K562 (cell line): ENCODE data around the gene LRP10. TPM values are rescaled to one million over a fixed set of nuclear protein-coding genes. Genes with fewer than 3 reads are reported as not detected.

ENCODE experiments used
- ATAC-seq: fragments of 200-7000 bp; cut with Tn5 transposase; 3 replicates; pipeline ENCODE4 v1.9.1; 2020; ENCODE audit warnings: moderate library complexity
- BruUV-seq: library from RNA; stranded (reverse); fragments of 400-500 nt; replicated peaks from 2 replicates; lab custom pipeline; 2021; lab: Mats Ljungman, UMichigan
- CTCF ChIA-PET: fragments of 300-600 bp; formaldehyde crosslinking; extraction: SDS; loops from one replicate; lab custom pipeline; 2021; ENCODE audit warnings: low intra/inter-chr PET ratio; lab: Yijun Ruan, JAX
- POLR2A ChIA-PET: fragments of 300-600, 350-650 bp; sonication (Branson Sonifier 250); formaldehyde crosslinking; extraction: SDS; loops from one replicate; lab custom pipeline; 2021; ENCODE audit warnings: antibody characterized with exemption, inconsistent platforms; lab: Yijun Ruan, JAX
- DNase-seq, 4 experiments: peaks; one replicate each; pipeline versions ENCODE4 v3.0.0 to v3.0.0-alpha.2; 2011 to 2018; ENCODE audit warnings: low spot score in 3 of 4, mixed read lengths in 3 of 4; ENCODE audit errors: extremely low read depth in 1 of 4
- FAIRE-seq: peaks from 2 replicates; lab custom pipeline; 2011; peaks lifted over from hg19 to GRCh38; lab: Jason Lieb, UNC
- H2AFZ ChIP-seq: 2 replicates; pipeline ENCODE4 v1.6.0; 2011; ENCODE audit warnings: low read depth, low read length, control low read depth, inconsistent platforms
- H3K27ac ChIP-seq: fragments of 200-600 bp; 3 replicates; pipeline ENCODE4 v1.8.0; 2011; ENCODE audit warnings: low read depth, mild to moderate bottlenecking, control low read depth, inconsistent platforms, low read length, moderate library complexity, mixed read lengths; ENCODE audit errors: extremely low read depth
- H3K27me3 ChIP-seq, 2 experiments: fragments of 300-600 bp in 1 of 2; 2 replicates in 1 of 2; 3 replicates in 1 of 2; pipeline versions ENCODE4 v1.6.0 to v1.8.0; 2011; ENCODE audit warnings: inconsistent platforms in 2 of 2, low read length in 2 of 2, mild to moderate bottlenecking in 1 of 2, mixed read lengths in 1 of 2, moderate library complexity in 1 of 2; ENCODE audit not compliant: control insufficient read depth in 2 of 2, insufficient read depth in 2 of 2
- H3K36me3 ChIP-seq: fragments of 300-600 bp; 3 replicates; pipeline ENCODE4 v1.8.0; 2011; ENCODE audit warnings: mild to moderate bottlenecking, low read length, inconsistent platforms; ENCODE audit not compliant: control insufficient read depth, insufficient read depth
- H3K4me1 ChIP-seq, 2 experiments: fragments of 200-600 bp in 1 of 2; replicated peaks in 1 of 2; 2 replicates in 1 of 2; 3 replicates in 1 of 2; pipeline versions ENCODE4 v1.5.1 to v1.8.0; 2011; ENCODE audit warnings: inconsistent platforms in 2 of 2, low read length in 2 of 2, mild to moderate bottlenecking in 1 of 2, mixed read lengths in 1 of 2, moderate library complexity in 1 of 2; ENCODE audit not compliant: control insufficient read depth in 2 of 2, insufficient read depth in 2 of 2
- H3K4me2 ChIP-seq: 2 replicates; pipeline ENCODE4 v1.6.1; 2011; ENCODE audit warnings: low read length, control low read depth, inconsistent platforms, mixed read lengths; ENCODE audit not compliant: insufficient read depth
- H3K4me3 ChIP-seq: fragments of 200-600 bp; sonication (generic), shearing (Covaris generic); 2 replicates; pipeline ENCODE4 v1.5.1; 2016; ENCODE audit warnings: control low read depth, inconsistent platforms
- H3K79me2 ChIP-seq: fragments of 200-600 bp; 3 replicates; pipeline ENCODE4 v1.8.0; 2011; ENCODE audit warnings: low read length, inconsistent platforms; ENCODE audit not compliant: control insufficient read depth, insufficient read depth
- H3K9ac ChIP-seq, 2 experiments: 2 replicates each; pipeline versions ENCODE4 v1.6.0 to v1.6.1; 2011; ENCODE audit warnings: low read depth in 2 of 2, low read length in 2 of 2, control low read depth in 1 of 2, inconsistent platforms in 1 of 2, mild to moderate bottlenecking in 1 of 2, mixed read lengths in 1 of 2; ENCODE audit not compliant: insufficient read depth in 1 of 2
- H3K9me1 ChIP-seq: one replicate; pipeline ENCODE4 v1.6.0; 2011; ENCODE audit warnings: inconsistent platforms, mild to moderate bottlenecking, low read length, moderate library complexity; ENCODE audit not compliant: control insufficient read depth, insufficient read depth
- H3K9me3 ChIP-seq: replicated peaks from 2 replicates; pipeline ENCODE4 v1.5.1; 2011; ENCODE audit warnings: low read depth, low read length, inconsistent platforms; ENCODE audit not compliant: control insufficient read depth, insufficient read depth
- H4K20me1 ChIP-seq: replicated peaks from 2 replicates; pipeline ENCODE4 v1.6.1; 2011; ENCODE audit warnings: low read length, inconsistent platforms, mixed read lengths; ENCODE audit not compliant: control insufficient read depth, insufficient read depth
- E2F6 ChIP-seq, 2 experiments: IDR thresholded peaks; 2 replicates each; pipeline ENCODE4 v1.6.1; 2011; ENCODE audit warnings: borderline replicate concordance in 1 of 2, control low read depth in 1 of 2, low read depth in 1 of 2, low read length in 1 of 2, mild to moderate bottlenecking in 1 of 2, mixed read lengths in 1 of 2, moderate library complexity in 1 of 2; ENCODE audit not compliant: insufficient read depth in 1 of 2, insufficient read length in 1 of 2, poor library complexity in 1 of 2, severe bottlenecking in 1 of 2; ENCODE audit errors: extremely low read depth in 1 of 2
- ELF1 ChIP-seq: fragments of 200-800 bp; sonication (Bioruptor generic); IDR thresholded peaks from 2 replicates; pipeline ENCODE4 v1.6.1; 2016; ENCODE audit warnings: missing genetic modification characterization, missing compliant biosample characterization
- FOXP1 ChIP-seq: sonication (generic); formaldehyde crosslinking; IDR thresholded peaks from 2 replicates; pipeline ENCODE4 v1.8.0; 2022; ENCODE audit warnings: mild to moderate bottlenecking, missing genetic modification reagents
- GATAD2B ChIP-seq: fragments of 450-650 bp; IDR thresholded peaks from 2 replicates; pipeline ENCODE4 v1.6.1; 2017; ENCODE audit warnings: mild to moderate bottlenecking, borderline replicate concordance
- GTF2E2 ChIP-seq: fragments of 200-800 bp; sonication (Bioruptor generic); IDR thresholded peaks from 2 replicates; pipeline ENCODE4 v1.6.1; 2016; ENCODE audit warnings: missing genetic modification characterization, missing compliant biosample characterization
- HNRNPLL ChIP-seq: fragments of 200-400 bp; formaldehyde crosslinking; IDR thresholded peaks from 2 replicates; pipeline ENCODE4 v1.6.1; 2017; ENCODE audit warnings: low read length, low read depth, mild to moderate bottlenecking; ENCODE audit not compliant: poor library complexity, severe bottlenecking
- HNRNPUL1 ChIP-seq: fragments of 200-400 bp; formaldehyde crosslinking; IDR thresholded peaks from 2 replicates; pipeline ENCODE4 v1.6.1; 2017; ENCODE audit warnings: low read length
- KHSRP ChIP-seq: fragments of 450-650 bp; IDR thresholded peaks from 2 replicates; pipeline ENCODE4 v1.6.1; 2017
- POLR2A ChIP-seq: fragments of 450-650 bp; conservative IDR thresholded peaks from 2 replicates; pipeline ENCODE4 v1.6.1; 2016
- SMARCC2 ChIP-seq: fragments of 450-650 bp; IDR thresholded peaks from 2 replicates; pipeline ENCODE4 v1.6.1; 2017; ENCODE audit warnings: antibody characterized with exemption, moderate library complexity, mild to moderate bottlenecking, low read depth
- TAF9B ChIP-seq: fragments of 450-650 bp; IDR thresholded peaks from 2 replicates; pipeline ENCODE4 v1.6.1; 2018; ENCODE audit warnings: mild to moderate bottlenecking; ENCODE audit not compliant: partially characterized antibody
- TFAP4 ChIP-seq: sonication (generic); formaldehyde crosslinking; IDR thresholded peaks from 2 replicates; pipeline ENCODE4 v1.8.0; 2022; ENCODE audit warnings: missing genetic modification reagents, mild to moderate bottlenecking, moderate library complexity, borderline replicate concordance
- THAP7 ChIP-seq: fragments of 250-450 bp; sonication (Bioruptor Pico); IDR thresholded peaks from 2 replicates; pipeline ENCODE4 v1.5.0; 2021
- USF2 ChIP-seq: sonication (generic); formaldehyde crosslinking; IDR thresholded peaks from 2 replicates; pipeline ENCODE4 v1.5.0; 2020; ENCODE audit warnings: missing genetic modification reagents
- ZNF280A ChIP-seq: fragments of 450-650 bp; IDR thresholded peaks from 2 replicates; pipeline ENCODE4 v1.6.1; 2018; ENCODE audit warnings: mild to moderate bottlenecking, low read depth; ENCODE audit not compliant: partially characterized antibody
- ZNF316 ChIP-seq: fragments of 450-650 bp; IDR thresholded peaks from 2 replicates; pipeline ENCODE4 v1.6.1; 2016
- ZNF507 ChIP-seq: conservative IDR thresholded peaks from 2 replicates; pipeline ENCODE4 v1.6.1; 2017; ENCODE audit warnings: missing genetic modification characterization, missing compliant biosample characterization
- WGBS: fragments of 100-300 bp; shearing (Covaris generic); methylation state at CpG from one replicate; pipeline ENCODE4 v1.1.6; 2016; ENCODE audit warnings: low coverage, mixed read lengths; ENCODE audit not compliant: insufficient coverage; ENCODE audit errors: missing lambda C conversion rate; 5-methylcytosine and 5-hydroxymethylcytosine counted together
- in situ Hi-C: fragments of 300-500 bp; cut with MboI; formaldehyde crosslinking; loops from 4 replicates; pipeline ENCODE4 v1.15.0; 2018; ENCODE audit warnings: inconsistent platforms, mixed read lengths
- intact Hi-C: fragments of 100-400 bp; cut with micrococcal nuclease; formaldehyde crosslinking; loops from 2 replicates; pipeline ENCODE4 v1.14.2; 2022
- polyA plus RNA-seq, 8 experiments: library from polyadenylated mRNA; depleted of rRNA in 4 of 8; stranded (reverse) in 5 of 8; unstranded in 3 of 8; fragments of >200 nt; fragmentation: Nextera tagmentation in 2 of 8; fragmentation: Illumina TruSeq in 1 of 8; extraction: Ambion mirVana in 2 of 8; extraction: Trizol in 1 of 8; gene quantifications; 2 replicates each; pipeline versions ENCODE4 v1.2.1 to v1.2.3, GENCODE V29; 2011 to 2014; ENCODE audit warnings: inconsistent platforms in 1 of 8, missing spikeins in 1 of 8
- total RNA-seq, 7 experiments: library from RNA; depleted of rRNA in 6 of 7; stranded (reverse); fragments of >200 nt in 6 of 7; fragmentation: Illumina TruSeq in 2 of 7; extraction: Trizol in 2 of 7; gene quantifications; 2 replicates each; pipeline versions ENCODE4 v1.2.1 to v1.2.3, GENCODE V29; 2011 to 2021; ENCODE audit warnings: low replicate concordance in 1 of 7

The LRP10 gene
- total and polyA plus RNA-seq, 9 of the 15 experiments (the other 6 are each of a cell fraction or from before 2014, with no cell fraction given): 1.3 to 45.5 (median 10.9) TPM

GRCh38 chr14:22929961-22930364 lies 58.4 kb downstream of the LRP10 start:
- peak overlapping the region; percentile 76 for H3K27ac ChIP-seq
- H3K79me2 ChIP-seq: peaks cover 36% of the 10 kb centered on the region
- no peaks in the 10 kb centered on the region for H3K9me3 ChIP-seq
- H3K36me3 ChIP-seq: peaks cover 33% of the 10 kb centered on the region
- H3K9me1 ChIP-seq: no peaks in the 10 kb centered on the region
- intact Hi-C loops: loop anchor here (1.0 to 2.0 kb wide), 4 partner anchors 27 to 128 kb away; partner anchors contain the start of gene HAUS4
- in situ Hi-C loops: loop anchor here (5.0 kb wide), 1 partner anchor 52 kb away; the partner anchor contains the start of gene AJUBA
- no TSS peak for BruUV-seq
- H3K4me2 ChIP-seq: peak overlapping the region; percentile 93
- H3K4me3 ChIP-seq: peak overlapping the region; percentile 80
- ChIA-PET POLR2A (interaction anchor here (0.7 to 6.2 kb wide), 18 partner anchors 8 to 391 kb away, joined by 3 to 62 read pairs (median 5); partner anchors contain the start of genes ACIN1, AJUBA, CDH24 and HAUS4), CTCF (interaction anchor here (1.3 to 2.8 kb wide), 2 partner anchors 54 to 128 kb away, joined by 6 to 21 read pairs; partner anchors contain the start of gene AJUBA)
- DNase-seq (no peak), FAIRE-seq (no peak), ATAC-seq (no peak)
- H3K4me1 ChIP-seq: peaks cover 5 to 14% of the 10 kb centered on the region in 2 experiments; a peak in 3 of 5 replicates
- WGBS: 0% methylated on average over 2 of the region's 2 CpGs
- H3K9ac ChIP-seq: peak overlapping the region; percentile 77 to 86; a peak in 3 of 4 replicates
- no peaks in the 10 kb centered on the region for H4K20me1 ChIP-seq
- H3K27me3 ChIP-seq: no peaks in the 10 kb centered on the region
- peak overlapping the region; percentile 92 for H2AFZ ChIP-seq
- TF ChIP-seq GATAD2B: 0 out of 2 replicates have a peak, but pooled peaks have one; percentile 35
- no peak for TF ChIP-seq HNRNPUL1
- TF ChIP-seq GTF2E2 (tag): peak; percentile 82; the same call in 1 of the 2 replicates
- no peak for TF ChIP-seq POLR2A
- peak; percentile 94 for TF ChIP-seq ZNF316
- TF ChIP-seq SMARCC2: no peak
- TF ChIP-seq ZNF280A: no peak
- TF ChIP-seq FOXP1: 0 out of 2 replicates have a peak, but pooled peaks have one; percentile 3
- TF ChIP-seq KHSRP: no peak
- TF ChIP-seq THAP7 (CRISPR knock-in tag): no peak
- TF ChIP-seq TFAP4 (CRISPR knock-in tag): no peak
- TF ChIP-seq USF2 (CRISPR knock-in tag): no peak
- no peak for TF ChIP-seq HNRNPLL
- TF ChIP-seq E2F6 (IDR thresholded peaks at IDR 0.05; ENCODE audit: borderline replicate concordance in 1 of 2, extremely low read depth in 1 of 2, insufficient read depth in 1 of 2, insufficient read length in 1 of 2, low read depth in 1 of 2, low read length in 1 of 2, poor library complexity in 1 of 2, severe bottlenecking in 1 of 2): no peak
- peak; percentile 15 for TF ChIP-seq TAF9B
- no peak for TF ChIP-seq ZNF507 (tag)
- TF ChIP-seq ELF1 (tag): peak; percentile 68
